ENCODE results near the gene PRR36. TPM values are rescaled to one million over a fixed set of nuclear protein-coding genes. Genes with fewer than 3 reads are reported as not detected.

PRR36 gene
- total RNA-seq, 4 donors from 2014 or later: not detected

GRCh38 chr19:7907544-7907943 lies 33.4 kb upstream of the PRR36 start:
- ATAC-seq (ENCODE audit: low FRiP score): no peak
- TF ChIP-seq CTCF (IDR thresholded peaks at IDR 0.05): no peak
- DNase-seq (ENCODE audit: low spot score): no peak

- DNase-seq (ENCODE audit: low spot score): no peak
- no peak for TF ChIP-seq CTCF (IDR thresholded peaks at IDR 0.05)
- no peak for ATAC-seq (ENCODE audit: low FRiP score)
Measured at GRCh38 chr19:7907122-7907521, 32.9 kb upstream of the PRR36 start.

- DNase-seq (ENCODE audit: low spot score) (no peak), ATAC-seq (ENCODE audit: low FRiP score) (no peak)
- TF ChIP-seq CTCF (IDR thresholded peaks at IDR 0.05): no peak
Measured at GRCh38 chr19:7905859-7906258, 31.7 kb upstream of the PRR36 start.

GRCh38 chr19:7905268-7905667 lies 31.1 kb upstream of the PRR36 start:
- TF ChIP-seq CTCF (IDR thresholded peaks at IDR 0.05): no peak
- ATAC-seq (ENCODE audit: low FRiP score) (no peak), DNase-seq (ENCODE audit: low spot score) (no peak)

- TF ChIP-seq CTCF (IDR thresholded peaks at IDR 0.05): no peak
- ATAC-seq (ENCODE audit: low FRiP score): peak; percentile 5
- no peak for DNase-seq (ENCODE audit: low spot score)
Measured at GRCh38 chr19:7904074-7905020, 30.2 kb upstream of the PRR36 start.

GRCh38 chr19:7903244-7904073 lies 29.3 kb upstream of the PRR36 start, which contains the start of gene MAP2K7:
Gene MAP2K7 (plus strand): TSS chr19:7903877. CDS start chr19:7903945, 68 bp downstream.
- DNase-seq (ENCODE audit: low spot score) (peak; percentile 100), ATAC-seq (ENCODE audit: low FRiP score) (peak; percentile 95)
- no peak for TF ChIP-seq CTCF (IDR thresholded peaks at IDR 0.05)

Measured in omental fat pad (tissue), 4 donors.